Measurements from ENCODE around the gene SERTAD4.
A peak's percentile ranks its signal among the peaks of the same experiment; 100 is the strongest.

SERTAD4 gene

DNA sequence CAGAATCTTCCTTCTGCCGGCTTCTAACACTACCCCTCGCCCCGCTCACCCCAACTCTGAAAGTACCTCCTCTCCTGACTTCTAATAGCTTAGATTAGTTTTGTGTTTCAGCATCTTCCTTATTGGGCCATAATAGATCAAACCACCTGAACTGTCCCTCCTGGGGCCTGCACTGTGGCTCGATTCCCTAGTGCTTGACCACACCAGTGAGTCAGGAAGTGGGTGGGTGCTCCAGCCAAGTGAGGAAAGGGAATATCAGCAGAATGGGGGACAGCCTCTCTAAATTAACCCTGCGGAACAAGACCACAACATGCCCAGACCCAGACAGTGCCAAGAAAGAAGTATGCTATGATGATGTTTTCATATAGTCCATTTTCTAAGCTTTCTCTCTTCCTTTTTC is 8.5 kb downstream of the SERTAD4 start:
- no peak for ATAC-seq
- Mint-ChIP-seq H3K36me3 (no peaks in the 10 kb centered on the region), H3K9me3 (no peaks in the 10 kb centered on the region), H3K4me3 (no peak overlapping the region), H3K4me1 (no peaks in the 10 kb centered on the region), H3K27ac (no peak overlapping the region)
- DNase-seq (ENCODE audit: low spot score in 2 of 2): no peak

DNA sequence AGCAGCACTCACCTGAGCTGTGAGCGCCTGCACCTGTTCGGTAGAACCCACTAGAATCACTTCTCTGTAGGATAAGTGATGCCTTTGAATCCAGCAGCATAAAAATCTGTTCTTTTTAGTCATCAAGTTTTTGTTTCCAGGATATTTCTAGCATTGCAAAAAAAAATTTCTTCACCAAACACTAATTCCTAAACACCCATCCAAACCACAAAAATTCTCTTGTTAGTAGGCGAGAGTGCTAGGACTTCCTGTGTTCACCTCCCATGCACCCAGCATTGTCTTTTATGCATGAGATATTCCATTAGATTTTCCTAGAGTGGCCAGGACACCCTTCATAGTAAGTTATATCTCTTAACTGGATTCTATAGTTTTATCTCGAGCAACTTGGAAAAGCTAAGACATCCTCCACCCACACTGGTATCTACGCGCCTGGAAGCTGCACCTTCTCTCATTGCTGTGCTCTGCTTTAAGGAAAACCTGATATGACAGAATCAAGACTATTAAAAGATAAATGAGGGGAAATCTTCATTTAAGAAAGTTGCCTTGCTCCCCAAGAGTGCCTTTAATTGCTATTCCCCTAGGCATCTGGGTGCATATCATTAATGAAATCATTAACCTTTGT is 12.3 kb downstream of the SERTAD4 start:
- ATAC-seq: no peak
- Mint-ChIP-seq H3K9me3 (no peaks in the 10 kb centered on the region), H3K27ac (no peak overlapping the region), H3K36me3 (no peaks in the 10 kb centered on the region), H3K4me1 (no peaks in the 10 kb centered on the region), H3K4me3 (no peak overlapping the region)
- no peak for DNase-seq (ENCODE audit: low spot score in 2 of 2)

DNA sequence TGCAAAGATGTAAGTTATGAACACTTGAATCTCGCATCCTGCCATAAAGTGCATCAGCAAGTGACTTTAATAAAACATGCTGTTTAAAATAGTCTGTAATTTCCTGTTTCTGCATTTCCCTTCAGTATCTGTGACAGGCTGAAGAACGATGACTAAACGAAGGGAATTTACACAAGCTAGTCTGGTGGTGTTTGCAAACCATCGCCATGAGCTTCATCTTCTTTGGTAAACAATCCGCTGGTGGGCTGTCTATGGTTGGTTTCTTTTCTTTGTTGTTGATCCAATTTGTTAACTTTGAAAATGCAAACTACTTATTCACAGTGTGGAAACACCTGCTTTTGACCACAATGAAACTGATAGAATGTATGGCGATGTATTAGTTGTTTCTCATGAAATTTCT is 13.9 kb downstream of the SERTAD4 start:
- H3K36me3 Mint-ChIP-seq: no peaks in the 10 kb centered on the region
- no peak overlapping the region for H3K27ac Mint-ChIP-seq
- no peak overlapping the region for H3K4me3 Mint-ChIP-seq
- H3K4me1 Mint-ChIP-seq: peaks cover 8% of the 10 kb centered on the region
- no peaks in the 10 kb centered on the region for H3K9me3 Mint-ChIP-seq
- DNase-seq (ENCODE audit: low spot score in 2 of 2) (no peak), ATAC-seq (peak; percentile 73)

DNA sequence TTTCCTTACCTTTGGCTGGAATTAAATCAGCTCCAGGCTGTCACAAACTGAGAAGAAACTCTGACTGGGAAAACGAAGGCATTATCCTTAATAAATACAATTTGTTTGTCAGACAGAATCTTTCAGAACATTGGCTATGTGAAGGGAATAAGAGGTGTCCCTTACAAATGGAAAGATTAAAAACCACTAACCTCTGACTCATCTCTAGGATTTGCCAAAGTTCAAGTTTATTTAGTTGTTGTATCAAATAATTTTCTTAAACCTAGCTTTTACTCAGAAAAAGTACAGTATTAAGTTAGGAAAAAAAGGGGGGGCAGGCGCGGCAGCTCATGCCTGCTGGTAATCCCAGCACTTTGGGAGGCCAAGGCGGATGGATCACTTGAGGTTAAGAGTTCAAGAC is 15.7 kb downstream of the SERTAD4 start:
- no peak for ATAC-seq

DNA sequence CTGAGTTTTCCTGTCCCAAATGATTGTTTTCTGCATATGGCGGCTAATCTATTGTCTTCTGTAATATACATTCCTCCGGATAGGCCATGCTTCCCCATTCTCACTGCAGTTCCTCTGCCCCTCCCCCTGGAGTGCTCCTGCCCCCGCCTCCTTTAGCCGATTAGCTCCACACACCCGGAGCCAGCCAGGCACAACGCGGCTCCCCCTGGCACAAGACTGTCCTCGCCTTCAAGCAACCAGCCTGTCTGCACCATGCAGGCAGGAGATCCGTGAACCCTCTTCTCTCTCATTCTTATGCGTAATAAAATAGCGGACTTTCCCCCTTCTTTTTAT is 18.0 kb downstream of the SERTAD4 start:
- ATAC-seq (no peak), DNase-seq (ENCODE audit: low spot score in 2 of 2) (no peak)
- Mint-ChIP-seq H3K27ac (no peak overlapping the region), H3K4me3 (peak overlapping the region; percentile 54), H3K4me1 (peaks cover 17% of the 10 kb centered on the region), H3K9me3 (no peaks in the 10 kb centered on the region), H3K36me3 (no peaks in the 10 kb centered on the region)

More for the DNA sequence above, 15.7 kb downstream of the SERTAD4 start:
- H3K36me3 Mint-ChIP-seq: no peaks in the 10 kb centered on the region
- H3K9me3 Mint-ChIP-seq: no peaks in the 10 kb centered on the region
- no peak overlapping the region for H3K4me3 Mint-ChIP-seq
- no peak for DNase-seq (ENCODE audit: low spot score in 2 of 2)
- peaks cover 17% of the 10 kb centered on the region for H3K4me1 Mint-ChIP-seq
- H3K27ac Mint-ChIP-seq: no peak overlapping the region

DNA sequence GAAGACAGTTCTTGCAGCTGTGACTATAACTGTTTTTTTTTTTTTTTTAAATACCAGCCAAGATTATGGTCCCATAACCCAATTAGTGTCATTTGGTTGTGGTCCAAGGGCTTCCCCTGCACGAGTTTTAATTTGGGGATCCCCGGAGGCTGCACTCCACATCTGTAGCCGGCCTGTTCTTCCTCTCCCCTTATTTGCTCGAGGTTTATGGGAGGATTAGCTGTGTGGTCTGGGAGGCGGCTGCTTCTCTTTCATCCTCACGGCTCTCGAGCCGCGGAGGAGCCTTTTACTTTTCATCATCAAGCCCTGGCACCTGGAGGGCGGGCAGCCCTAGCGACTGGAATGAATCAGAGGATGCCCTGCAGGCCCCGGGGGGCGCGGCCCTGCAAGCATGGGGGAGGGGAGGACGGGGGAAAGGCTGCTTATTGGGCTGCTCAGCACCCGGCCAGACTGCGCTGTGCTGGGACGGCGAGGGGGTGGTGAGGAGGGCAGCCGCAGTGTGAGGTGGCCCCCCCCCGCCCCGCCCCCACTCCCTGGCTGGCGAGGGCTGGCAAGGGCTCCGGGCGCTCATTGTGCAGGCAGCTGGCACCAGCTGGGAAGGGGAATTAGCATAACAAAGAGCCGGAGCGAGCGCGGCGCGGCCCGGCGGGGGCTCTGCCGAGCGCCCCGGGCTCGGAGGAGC is 18.5 kb downstream of the SERTAD4 start:
- peaks cover 17% of the 10 kb centered on the region for H3K4me1 Mint-ChIP-seq
- ATAC-seq (peak; percentile 49), DNase-seq (ENCODE audit: low spot score in 2 of 2) (no peak)
- H3K4me3 Mint-ChIP-seq: peak overlapping the region; percentile 54
- no peaks in the 10 kb centered on the region for H3K36me3 Mint-ChIP-seq
- no peak overlapping the region for H3K27ac Mint-ChIP-seq
- no peaks in the 10 kb centered on the region for H3K9me3 Mint-ChIP-seq

DNA sequence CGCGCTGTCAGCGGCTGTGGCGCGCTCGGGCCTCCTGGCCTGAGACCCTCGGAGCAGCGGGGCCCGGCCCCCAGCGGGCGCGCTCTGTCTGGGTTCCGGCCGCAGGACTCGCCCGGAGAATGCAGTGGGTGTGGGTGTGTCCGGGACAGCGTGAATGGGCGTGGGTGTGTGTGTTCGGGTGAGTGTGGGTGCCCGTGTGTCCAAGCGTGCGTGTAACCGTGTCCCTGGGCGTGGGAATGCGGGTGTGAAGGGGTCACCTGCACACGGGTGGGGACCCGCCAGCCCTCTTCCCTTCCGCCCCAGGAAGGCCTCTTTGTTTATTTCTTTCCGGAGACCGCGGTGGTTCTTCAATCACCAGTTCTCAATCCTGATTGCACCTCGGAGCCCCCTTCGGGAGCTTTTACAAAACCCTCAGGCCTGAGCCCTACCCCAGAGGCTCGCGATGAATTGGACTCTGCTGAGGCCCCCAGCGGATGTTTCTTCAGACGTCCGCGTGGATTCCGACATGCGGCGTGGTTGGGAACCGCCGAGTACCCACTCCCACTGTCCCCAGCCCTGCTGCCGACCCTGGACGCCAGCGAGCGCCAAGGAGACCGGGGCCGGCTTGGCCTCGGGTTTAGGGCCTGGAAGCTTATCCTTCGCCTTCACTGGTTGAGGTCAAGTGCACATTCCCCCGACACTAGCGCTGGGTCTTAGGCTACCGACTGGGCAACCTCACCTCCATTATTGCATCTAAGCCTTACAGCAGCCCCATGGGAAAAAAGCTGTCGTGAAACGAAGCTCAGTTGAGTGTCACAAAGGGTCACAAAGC is 19.3 kb downstream of the SERTAD4 start:
- Mint-ChIP-seq H3K9me3 (no peaks in the 10 kb centered on the region), H3K36me3 (no peaks in the 10 kb centered on the region), H3K27ac (no peak overlapping the region), H3K4me1 (peaks cover 17% of the 10 kb centered on the region), H3K4me3 (peak overlapping the region; percentile 54)
- DNase-seq (ENCODE audit: low spot score in 2 of 2) (no peak), ATAC-seq (peak; percentile 17)

DNA sequence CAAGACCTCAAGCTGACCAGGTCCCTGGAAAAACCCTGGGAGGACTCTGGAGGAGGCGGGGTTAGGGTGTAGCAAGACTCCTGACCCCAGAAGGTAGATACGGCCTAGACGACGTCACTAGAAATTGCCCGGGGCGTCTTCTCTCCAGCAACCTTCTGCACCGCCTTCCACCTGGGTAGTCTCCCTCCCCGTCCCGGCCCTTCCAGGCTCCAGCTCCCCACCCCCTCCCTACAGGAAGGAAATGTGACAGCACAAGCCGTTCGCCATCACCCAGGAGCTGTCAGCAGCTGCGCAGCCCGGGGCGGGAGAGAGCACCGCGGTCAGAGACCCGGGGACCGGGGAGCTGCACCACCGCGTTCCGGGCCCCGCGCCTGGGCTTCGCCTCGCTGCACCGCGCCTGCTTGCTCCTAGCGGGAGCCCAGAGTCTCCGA is 20.0 kb downstream of the SERTAD4 start:
- ATAC-seq (peak; percentile 17), DNase-seq (ENCODE audit: low spot score in 2 of 2) (no peak)
- Mint-ChIP-seq H3K4me3 (peak overlapping the region; percentile 54), H3K4me1 (peaks cover 17% of the 10 kb centered on the region), H3K9me3 (no peaks in the 10 kb centered on the region), H3K36me3 (no peaks in the 10 kb centered on the region), H3K27ac (no peak overlapping the region)

DNA sequence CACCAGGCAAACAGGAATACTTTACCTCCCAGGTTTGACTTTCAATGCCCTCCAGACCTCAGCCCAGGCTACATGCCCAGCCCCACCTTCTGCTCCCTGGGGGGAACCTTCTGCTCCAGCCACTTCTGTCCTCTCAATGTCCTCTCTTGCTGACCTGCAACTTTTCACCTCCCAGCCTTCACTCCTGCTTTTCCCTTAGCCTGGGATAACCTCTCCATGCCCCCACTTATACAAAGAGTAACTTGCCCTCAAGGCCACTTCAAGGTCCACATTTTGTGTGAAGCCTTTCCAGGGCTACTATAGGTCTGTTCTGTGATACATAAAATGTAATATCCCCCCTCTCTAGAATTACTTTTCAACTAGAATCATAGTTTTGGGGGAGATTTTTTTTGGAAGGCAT is 21.7 kb downstream of the SERTAD4 start:
- H3K27ac Mint-ChIP-seq: no peak overlapping the region
- peaks cover 17% of the 10 kb centered on the region for H3K4me1 Mint-ChIP-seq
- H3K9me3 Mint-ChIP-seq: no peaks in the 10 kb centered on the region
- H3K36me3 Mint-ChIP-seq: no peaks in the 10 kb centered on the region
- no peak for ATAC-seq
- no peak for DNase-seq (ENCODE audit: low spot score in 2 of 2)
- H3K4me3 Mint-ChIP-seq: no peak overlapping the region

DNA sequence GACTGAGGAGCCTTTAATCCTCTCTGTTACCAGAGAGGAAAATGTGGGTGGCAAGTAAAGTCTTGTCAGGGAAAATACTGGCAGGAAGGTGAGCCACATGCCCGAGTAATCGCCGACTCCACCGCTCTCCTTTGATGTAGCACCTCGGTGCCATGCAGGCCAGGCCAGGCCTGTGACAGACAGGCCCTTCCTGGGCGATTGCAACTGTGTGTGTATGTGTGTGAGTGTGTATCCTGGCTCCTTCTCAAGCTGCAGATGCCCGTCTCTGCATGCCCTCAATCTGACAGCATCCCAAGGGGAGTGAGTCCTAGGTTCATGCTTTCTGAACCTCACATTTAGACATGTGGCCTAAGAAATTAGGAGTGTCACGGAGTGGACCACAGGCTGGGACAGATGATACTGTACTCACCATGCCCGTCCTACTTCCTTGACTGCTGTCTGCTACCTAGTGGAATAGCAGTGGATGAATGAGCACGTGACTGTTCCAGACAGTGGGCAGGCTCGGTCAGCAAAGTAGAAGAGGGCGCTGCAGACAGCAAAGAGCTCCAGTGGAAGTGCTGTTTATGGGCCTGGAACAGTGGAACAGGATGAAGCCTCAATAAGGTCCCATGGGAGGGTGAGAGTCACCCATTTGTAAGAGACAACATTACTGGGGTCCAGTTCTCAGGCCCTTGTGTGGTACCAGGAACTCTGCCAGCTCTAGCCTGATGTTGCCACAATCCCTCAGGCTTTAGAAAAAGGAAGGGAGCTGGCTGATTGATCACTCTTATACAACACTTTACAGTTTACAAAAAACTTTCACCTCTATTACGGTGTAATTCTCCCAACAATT is 25.3 kb downstream of the SERTAD4 start:
- no peaks in the 10 kb centered on the region for H3K9me3 Mint-ChIP-seq
- ATAC-seq: peak; percentile 9
- no peak for DNase-seq (ENCODE audit: low spot score in 2 of 2)
- no peak overlapping the region for H3K4me3 Mint-ChIP-seq
- H3K36me3 Mint-ChIP-seq: no peaks in the 10 kb centered on the region
- H3K4me1 Mint-ChIP-seq: no peaks in the 10 kb centered on the region
- H3K27ac Mint-ChIP-seq: no peak overlapping the region

DNA sequence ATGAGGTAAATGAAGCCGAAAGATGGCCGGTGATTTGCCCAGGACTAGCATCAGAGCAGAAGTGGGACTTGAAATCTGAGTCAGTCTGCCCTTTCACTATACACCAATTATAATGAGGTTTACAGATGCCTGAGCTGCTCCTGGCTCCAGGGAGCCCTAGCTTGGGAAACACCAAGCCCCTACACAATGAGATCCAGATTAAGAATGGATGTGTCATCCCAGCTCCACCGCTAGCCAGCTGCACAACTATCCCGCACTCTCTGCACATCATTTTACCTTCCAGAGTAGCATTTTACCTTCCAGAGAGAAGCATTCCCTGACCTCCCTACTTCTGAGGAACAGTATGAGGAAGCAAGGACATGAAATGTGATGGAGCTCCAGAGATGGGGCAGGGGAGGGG is 27.0 kb downstream of the SERTAD4 start:
- ATAC-seq (no peak), DNase-seq (ENCODE audit: low spot score in 2 of 2) (no peak)
- Mint-ChIP-seq H3K4me1 (no peaks in the 10 kb centered on the region), H3K27ac (no peak overlapping the region), H3K36me3 (no peaks in the 10 kb centered on the region), H3K9me3 (no peaks in the 10 kb centered on the region), H3K4me3 (no peak overlapping the region)

DNA sequence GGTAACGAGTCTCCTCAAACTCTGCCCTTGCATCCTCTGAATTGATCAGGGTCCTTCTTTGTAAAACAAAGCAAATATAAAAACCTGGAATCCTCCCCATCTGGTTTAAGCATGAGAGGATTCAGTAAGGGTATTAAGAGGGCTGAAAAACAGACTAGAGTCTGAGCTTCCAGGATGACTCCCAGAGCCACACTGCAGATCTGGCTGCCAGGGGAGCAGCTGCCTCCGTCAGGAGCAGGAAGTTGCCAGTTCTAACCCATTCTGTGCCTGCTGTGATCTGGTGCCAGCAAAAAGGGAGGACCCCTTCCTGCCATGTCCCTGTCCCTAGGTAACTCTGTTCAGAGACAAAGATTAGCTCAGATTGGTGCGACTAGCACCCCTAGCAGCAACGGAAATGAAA is 27.5 kb downstream of the SERTAD4 start:
- Mint-ChIP-seq H3K36me3 (no peaks in the 10 kb centered on the region), H3K9me3 (no peaks in the 10 kb centered on the region), H3K4me1 (no peaks in the 10 kb centered on the region), H3K4me3 (no peak overlapping the region), H3K27ac (no peak overlapping the region)
- ATAC-seq (no peak), DNase-seq (ENCODE audit: low spot score in 2 of 2) (no peak)

DNA sequence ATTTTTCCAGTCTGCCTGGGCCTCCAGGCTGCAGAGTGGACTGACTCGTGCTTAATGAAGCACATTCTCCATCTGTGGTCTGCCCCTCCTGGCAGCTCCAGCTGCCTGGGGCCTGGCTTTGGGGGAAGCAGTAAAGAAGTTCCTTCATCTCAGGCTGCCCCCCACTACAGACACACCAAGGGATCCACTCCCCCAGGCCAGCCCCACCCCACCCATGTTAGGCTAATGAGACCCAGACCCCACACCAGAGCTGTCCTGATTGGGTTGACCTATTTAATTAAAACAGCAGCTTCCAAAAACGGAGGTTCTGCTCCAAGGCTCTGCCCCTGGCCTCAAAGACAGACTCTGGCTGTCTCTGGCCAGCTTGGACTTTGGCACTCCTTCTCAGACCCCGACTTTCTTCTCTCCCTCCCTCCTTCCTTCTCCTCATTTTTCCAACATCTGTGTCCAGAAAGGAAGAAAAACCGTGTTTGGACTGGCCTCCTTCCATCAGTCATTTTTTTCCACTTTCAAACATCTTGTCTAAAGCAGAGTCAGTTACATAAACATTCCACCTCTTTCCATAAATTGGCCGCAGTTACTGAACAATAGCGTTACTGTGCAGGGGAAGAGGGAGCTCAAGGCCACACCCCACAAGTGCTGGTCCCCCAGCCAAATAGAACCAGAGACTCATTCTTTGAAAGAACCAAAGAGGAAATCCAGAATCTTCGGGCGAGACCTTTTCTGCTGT is 29.7 kb downstream of the SERTAD4 start:
- ATAC-seq (peak; percentile 14), DNase-seq (ENCODE audit: low spot score in 2 of 2) (no peak)
- H3K9me3 Mint-ChIP-seq: no peaks in the 10 kb centered on the region
- no peaks in the 10 kb centered on the region for H3K36me3 Mint-ChIP-seq
- no peak overlapping the region for H3K4me3 Mint-ChIP-seq
- no peak overlapping the region for H3K27ac Mint-ChIP-seq
- no peaks in the 10 kb centered on the region for H3K4me1 Mint-ChIP-seq

DNA sequence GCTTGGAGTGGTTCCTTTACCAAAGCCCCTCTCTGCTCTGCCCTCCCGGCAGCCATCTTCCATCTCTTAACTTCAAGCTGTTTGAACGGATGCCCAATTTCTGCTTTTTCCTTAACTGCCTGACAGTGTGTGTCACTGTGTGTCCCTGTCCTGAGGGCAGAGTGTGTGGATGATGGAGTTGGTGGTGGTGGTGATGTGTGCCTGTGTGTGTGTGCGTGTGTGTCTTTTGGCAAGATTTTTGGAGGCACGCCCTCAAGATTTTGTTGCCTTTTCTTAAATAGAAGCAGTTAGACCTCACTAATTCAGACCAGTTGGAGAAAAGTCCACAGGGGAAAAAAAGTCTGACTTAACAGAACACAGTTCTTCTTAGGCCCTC is 30.3 kb downstream of the SERTAD4 start:
- H3K9me3 Mint-ChIP-seq: no peaks in the 10 kb centered on the region
- ATAC-seq (no peak), DNase-seq (ENCODE audit: low spot score in 2 of 2) (no peak)
- no peaks in the 10 kb centered on the region for H3K4me1 Mint-ChIP-seq
- no peaks in the 10 kb centered on the region for H3K36me3 Mint-ChIP-seq
- no peak overlapping the region for H3K4me3 Mint-ChIP-seq
- H3K27ac Mint-ChIP-seq: no peak overlapping the region

DNA sequence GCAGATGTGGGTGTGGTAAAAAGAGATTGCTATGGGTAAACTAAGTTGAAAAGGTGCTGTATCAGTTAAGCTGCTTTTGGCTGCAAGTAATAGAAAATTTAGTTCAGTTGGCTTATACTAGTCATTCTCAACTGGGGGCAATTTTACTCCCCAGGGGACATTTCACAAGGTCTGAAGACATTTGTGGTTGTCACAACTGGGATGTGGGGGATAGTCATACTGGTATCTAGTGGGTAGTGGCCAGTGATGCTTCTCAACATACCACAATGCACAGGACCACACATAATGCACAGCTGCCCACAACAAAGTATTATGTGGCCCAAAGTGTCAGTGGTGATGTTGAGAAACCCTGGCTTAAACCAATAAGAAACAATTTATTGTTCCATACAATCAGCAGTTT is 31.4 kb downstream of the SERTAD4 start:
- no peak overlapping the region for H3K27ac Mint-ChIP-seq
- H3K4me3 Mint-ChIP-seq: no peak overlapping the region
- no peaks in the 10 kb centered on the region for H3K4me1 Mint-ChIP-seq
- H3K9me3 Mint-ChIP-seq: no peaks in the 10 kb centered on the region
- H3K36me3 Mint-ChIP-seq: no peaks in the 10 kb centered on the region
- ATAC-seq (peak; percentile 45), DNase-seq (ENCODE audit: low spot score in 2 of 2) (no peak)
